Astrocyte (in vitro differentiated cells and primary cell): Measurements from ENCODE around the gene TTLL5. TPM values are rescaled to one million over a fixed set of nuclear protein-coding genes. Genes with fewer than 3 reads are reported as not detected.
A peak's percentile ranks its signal among the peaks of the same experiment; 100 is the strongest.

Source experiments
- DNase-seq: peaks from one replicate; pipeline ENCODE4 v3.0.0-alpha.2; 2010; ENCODE audit warnings: low read depth
- FAIRE-seq: peaks from 2 replicates; lab custom pipeline; 2011; peaks lifted over from hg19 to GRCh38; lab: Jason Lieb, UNC
- H2AFZ ChIP-seq: 2 replicates; pipeline ENCODE4 v1.6.0; 2012; ENCODE audit warnings: low read depth, low read length, inconsistent platforms
- H3K27ac ChIP-seq: 2 replicates; pipeline ENCODE4 v1.5.1; 2011; ENCODE audit warnings: low read depth, low read length, inconsistent platforms
- H3K27me3 ChIP-seq: 2 replicates; pipeline ENCODE4 v1.6.0; 2011; ENCODE audit warnings: low read length, inconsistent platforms; ENCODE audit not compliant: insufficient read depth
- H3K36me3 ChIP-seq: 2 replicates; pipeline ENCODE4 v1.5.1; 2011; ENCODE audit warnings: low read length, inconsistent platforms; ENCODE audit not compliant: insufficient read depth
- H3K4me1 ChIP-seq: 2 replicates; pipeline ENCODE4 v1.5.1; 2011; ENCODE audit warnings: low read length, inconsistent platforms; ENCODE audit not compliant: insufficient read depth
- H3K4me2 ChIP-seq: 2 replicates; pipeline ENCODE4 v1.6.0; 2012; ENCODE audit warnings: low read length, inconsistent platforms
- H3K4me3 ChIP-seq: 2 replicates; pipeline ENCODE4 v1.5.1; 2011; ENCODE audit warnings: low read depth, mild to moderate bottlenecking, low read length, inconsistent platforms; ENCODE audit not compliant: insufficient read depth
- H3K79me2 ChIP-seq: 2 replicates; pipeline ENCODE4 v1.6.0; 2012; ENCODE audit warnings: mild to moderate bottlenecking, low read length, inconsistent platforms; ENCODE audit not compliant: insufficient read depth
- H3K9ac ChIP-seq: 2 replicates; pipeline ENCODE4 v1.6.0; 2012; ENCODE audit warnings: mild to moderate bottlenecking, low read length, inconsistent platforms
- H3K9me3 ChIP-seq: 2 replicates; pipeline ENCODE4 v1.5.1; 2012; ENCODE audit warnings: low read depth, mild to moderate bottlenecking, low read length, inconsistent platforms; ENCODE audit not compliant: insufficient read depth
- H4K20me1 ChIP-seq: 2 replicates; pipeline ENCODE4 v1.6.0; 2012; ENCODE audit warnings: low read length, inconsistent platforms; ENCODE audit not compliant: insufficient read depth
- H3K27ac Mint-ChIP-seq: one replicate; pipeline ENCODE4 v1.8.0; 2021; ENCODE audit warnings: mild to moderate bottlenecking, mixed read lengths; ENCODE audit not compliant: unreplicated experiment
- H3K27me3 Mint-ChIP-seq: one replicate; pipeline ENCODE4 v1.8.0; 2021; ENCODE audit warnings: low read depth, mixed read lengths; ENCODE audit not compliant: unreplicated experiment
- H3K36me3 Mint-ChIP-seq: one replicate; pipeline ENCODE4 v1.8.0; 2021; ENCODE audit warnings: low read depth, mixed read lengths; ENCODE audit not compliant: unreplicated experiment
- H3K4me1 Mint-ChIP-seq: one replicate; pipeline ENCODE4 v1.8.0; 2021; ENCODE audit warnings: low read depth, mixed read lengths; ENCODE audit not compliant: unreplicated experiment
- H3K4me3 Mint-ChIP-seq: one replicate; pipeline ENCODE4 v1.8.0; 2021; ENCODE audit warnings: mild to moderate bottlenecking, moderate library complexity, mixed read lengths; ENCODE audit not compliant: unreplicated experiment
- H3K9me3 Mint-ChIP-seq: one replicate; pipeline ENCODE4 v1.8.0; 2021; ENCODE audit warnings: mild to moderate bottlenecking, mixed read lengths; ENCODE audit not compliant: unreplicated experiment
- CTCF ChIP-seq: IDR thresholded peaks from 2 replicates; pipeline ENCODE4 v1.5.1; 2011; ENCODE audit warnings: low read depth, mild to moderate bottlenecking, inconsistent platforms, low read length, moderate library complexity; ENCODE audit not compliant: insufficient read depth
- EZH2 ChIP-seq: IDR thresholded peaks from 2 replicates; pipeline ENCODE4 v1.6.1; 2012; ENCODE audit warnings: mild to moderate bottlenecking, low read length, inconsistent platforms; ENCODE audit not compliant: insufficient read depth
- total RNA-seq: library from RNA; stranded (reverse); gene quantifications from 2 replicates; pipeline ENCODE4 v1.2.1, GENCODE V29; 2021

TTLL5 gene
- total RNA-seq, 1 donor from 2014 or later: 24.0 TPM

- Mint-ChIP-seq H3K4me3 (no peak overlapping the region), H3K27me3 (no peaks in the 10 kb centered on the region), H3K36me3 (no peaks in the 10 kb centered on the region), H3K9me3 (no peaks in the 10 kb centered on the region), H3K27ac (no peak overlapping the region), H3K4me1 (peaks cover 27% of the 10 kb centered on the region)
- no peak for TF ChIP-seq CTCF
- no peak for TF ChIP-seq EZH2
- Histone ChIP-seq H3K36me3 (no peaks in the 10 kb centered on the region), H3K4me3 (no peak overlapping the region), H4K20me1 (no peaks in the 10 kb centered on the region), H3K27me3 (no peaks in the 10 kb centered on the region), H3K79me2 (no peaks in the 10 kb centered on the region), H3K27ac (no peak overlapping the region), H3K9me3 (no peaks in the 10 kb centered on the region), H3K9ac (no peak overlapping the region), H2AFZ (no peak overlapping the region), H3K4me2 (no peak overlapping the region), H3K4me1 (peaks cover 14% of the 10 kb centered on the region)
- no peak for DNase-seq
- FAIRE-seq: no peak
These were observed 197.3 kb downstream of the TTLL5 start for GRCh38 chr14:75858362-75858761.

- peaks cover 16% of the 10 kb centered on the region for H3K4me1 ChIP-seq
- H3K4me2 ChIP-seq: no peak overlapping the region
- H3K9ac ChIP-seq: no peak overlapping the region
- Mint-ChIP-seq H3K9me3 (no peaks in the 10 kb centered on the region), H3K36me3 (no peaks in the 10 kb centered on the region), H3K27ac (peak overlapping the region; percentile 55), H3K4me3 (no peak overlapping the region), H3K4me1 (peaks cover 39% of the 10 kb centered on the region), H3K27me3 (no peaks in the 10 kb centered on the region)
- no peaks in the 10 kb centered on the region for H3K27me3 ChIP-seq
- no peak overlapping the region for H3K27ac ChIP-seq
- H3K79me2 ChIP-seq: no peaks in the 10 kb centered on the region
- DNase-seq (no peak), FAIRE-seq (no peak)
- no peaks in the 10 kb centered on the region for H3K36me3 ChIP-seq
- no peaks in the 10 kb centered on the region for H3K9me3 ChIP-seq
- H2AFZ ChIP-seq: no peak overlapping the region
- no peak for TF ChIP-seq CTCF
- H3K4me3 ChIP-seq: no peak overlapping the region
- no peaks in the 10 kb centered on the region for H4K20me1 ChIP-seq
These were observed 198.7 kb downstream of the TTLL5 start for GRCh38 chr14:75859746-75860145.

GRCh38 chr14:75860561-75861160, 199.6 kb downstream of the TTLL5 start:
- TF ChIP-seq EZH2 (no peak), CTCF (no peak)
- Mint-ChIP-seq H3K9me3 (no peaks in the 10 kb centered on the region), H3K27me3 (no peaks in the 10 kb centered on the region), H3K4me1 (peaks cover 48% of the 10 kb centered on the region), H3K36me3 (no peaks in the 10 kb centered on the region), H3K27ac (peak overlapping the region; percentile 15), H3K4me3 (peak overlapping the region; percentile 15)
- H3K9me3 ChIP-seq: no peaks in the 10 kb centered on the region
- peak overlapping the region; percentile 65 for H3K4me2 ChIP-seq
- H4K20me1 ChIP-seq: no peaks in the 10 kb centered on the region
- H3K79me2 ChIP-seq: no peaks in the 10 kb centered on the region
- DNase-seq (no peak), FAIRE-seq (no peak)
- H3K9ac ChIP-seq: no peak overlapping the region
- no peaks in the 10 kb centered on the region for H3K36me3 ChIP-seq
- no peaks in the 10 kb centered on the region for H3K27me3 ChIP-seq
- H3K27ac ChIP-seq: peak overlapping the region; percentile 38
- H3K4me3 ChIP-seq: no peak overlapping the region
- no peak overlapping the region for H2AFZ ChIP-seq
- H3K4me1 ChIP-seq: peaks cover 24% of the 10 kb centered on the region
